HG02884 (cell line): Measurements from ENCODE around the gene RTKN.
A peak's percentile ranks its signal among the peaks of the same experiment; 100 is the strongest.
"Not testable (repeated sequence)": the region's sequence is repeated elsewhere in the genome, so short reads cannot be mapped to it uniquely, and the experiment has no call there.

Experiments used
- ATAC-seq: cut with Tn5 transposase; IDR thresholded peaks from one replicate; pipeline ENCODE4 v1.9.1; 2021; ENCODE audit warnings: mild to moderate bottlenecking, moderate library complexity; ENCODE audit not compliant: unreplicated experiment

The RTKN gene, protein sequence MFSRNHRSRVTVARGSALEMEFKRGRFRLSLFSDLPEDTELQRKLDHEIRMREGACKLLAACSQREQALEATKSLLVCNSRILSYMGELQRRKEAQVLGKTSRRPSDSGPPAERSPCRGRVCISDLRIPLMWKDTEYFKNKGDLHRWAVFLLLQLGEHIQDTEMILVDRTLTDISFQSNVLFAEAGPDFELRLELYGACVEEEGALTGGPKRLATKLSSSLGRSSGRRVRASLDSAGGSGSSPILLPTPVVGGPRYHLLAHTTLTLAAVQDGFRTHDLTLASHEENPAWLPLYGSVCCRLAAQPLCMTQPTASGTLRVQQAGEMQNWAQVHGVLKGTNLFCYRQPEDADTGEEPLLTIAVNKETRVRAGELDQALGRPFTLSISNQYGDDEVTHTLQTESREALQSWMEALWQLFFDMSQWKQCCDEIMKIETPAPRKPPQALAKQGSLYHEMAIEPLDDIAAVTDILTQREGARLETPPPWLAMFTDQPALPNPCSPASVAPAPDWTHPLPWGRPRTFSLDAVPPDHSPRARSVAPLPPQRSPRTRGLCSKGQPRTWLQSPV

GRCh38 chr2:74441690-74442482 is at the start of gene RTKN:
Gene RTKN, minus strand, starts transcription at chr2:74441937. Its CDS starts 121 bp downstream, at chr2:74441816.
- ATAC-seq, result no peak

DNA sequence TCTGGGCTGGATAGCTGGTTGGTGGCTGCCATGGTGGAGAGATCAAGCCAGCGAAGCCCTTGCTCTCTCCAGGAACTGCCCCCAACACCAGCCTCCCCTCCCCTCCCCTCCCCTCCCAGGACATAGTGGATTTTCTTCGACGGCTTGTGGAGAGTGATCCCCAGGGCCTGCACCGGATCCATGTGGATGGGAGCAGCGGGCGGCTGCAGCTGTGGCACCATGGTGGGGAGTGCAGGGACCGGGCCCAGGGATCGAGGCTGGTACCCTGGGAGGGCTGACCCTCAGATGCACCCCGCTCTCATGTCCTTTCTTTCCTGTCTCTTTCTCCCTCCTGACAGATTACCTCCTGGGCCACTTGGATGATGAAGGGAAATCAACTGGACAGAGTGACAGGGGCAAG is 48.2 kb upstream of the RTKN start:
- ATAC-seq, result no peak

DNA sequence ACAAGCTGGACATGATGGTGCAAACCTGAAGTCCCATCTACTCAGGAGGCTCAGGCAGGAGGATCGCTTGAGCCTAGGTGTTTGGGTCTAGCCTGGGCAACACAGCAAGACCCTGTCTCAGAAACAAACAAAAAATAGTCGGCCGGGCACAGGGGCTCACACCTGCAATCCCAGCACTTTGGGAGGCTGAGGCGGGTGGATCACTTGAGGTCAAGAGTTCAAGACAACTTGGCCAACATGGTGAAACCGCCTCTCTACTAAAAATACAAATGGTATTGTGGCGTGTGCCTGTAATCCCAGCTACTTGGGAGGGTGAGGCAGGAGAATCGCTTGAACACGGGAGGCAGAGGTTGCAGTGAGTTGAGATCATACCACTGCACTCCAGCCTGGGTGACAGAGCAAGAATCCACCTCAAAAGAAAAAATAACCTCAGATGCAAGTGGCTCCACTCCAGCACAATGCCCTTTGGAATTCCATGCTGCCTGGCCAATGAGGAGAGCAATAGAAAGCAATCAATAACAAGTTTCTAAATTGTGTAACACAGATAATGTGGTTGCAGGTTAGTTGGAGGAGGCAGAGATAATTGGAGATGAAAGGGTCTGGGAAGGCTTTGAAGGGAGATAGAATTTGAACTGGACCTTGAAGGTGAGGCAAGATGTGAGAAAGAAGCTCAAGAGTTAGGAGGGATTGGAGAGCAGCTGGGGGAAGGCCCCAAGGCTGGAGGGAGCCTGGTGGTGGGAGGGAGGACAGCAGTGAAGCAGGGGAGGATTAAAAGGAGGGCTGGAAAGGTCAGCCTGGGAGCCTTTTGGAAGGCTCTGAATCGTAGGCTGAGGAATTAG is 47.1 kb upstream of the RTKN start:
- ATAC-seq, result no peak

DNA sequence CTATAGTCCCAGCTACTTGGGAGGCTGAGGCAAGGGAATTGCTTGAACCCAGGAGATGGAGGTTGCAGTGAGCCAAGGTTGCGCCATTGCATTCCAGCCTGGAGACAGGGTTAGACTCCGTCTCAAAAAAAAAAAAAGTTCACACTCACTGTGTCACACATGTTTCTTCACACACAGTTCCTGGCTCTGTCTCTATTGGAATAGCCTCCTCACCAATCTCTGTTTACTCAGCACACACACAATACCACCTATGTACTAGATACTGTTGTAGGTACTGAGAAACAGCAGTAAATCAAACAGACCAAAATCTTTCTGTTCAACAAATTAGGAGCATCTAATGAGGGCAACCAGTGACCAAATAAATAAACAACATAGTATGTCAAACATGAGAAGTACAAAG is 44.4 kb upstream of the RTKN start:
- no peak for ATAC-seq

DNA sequence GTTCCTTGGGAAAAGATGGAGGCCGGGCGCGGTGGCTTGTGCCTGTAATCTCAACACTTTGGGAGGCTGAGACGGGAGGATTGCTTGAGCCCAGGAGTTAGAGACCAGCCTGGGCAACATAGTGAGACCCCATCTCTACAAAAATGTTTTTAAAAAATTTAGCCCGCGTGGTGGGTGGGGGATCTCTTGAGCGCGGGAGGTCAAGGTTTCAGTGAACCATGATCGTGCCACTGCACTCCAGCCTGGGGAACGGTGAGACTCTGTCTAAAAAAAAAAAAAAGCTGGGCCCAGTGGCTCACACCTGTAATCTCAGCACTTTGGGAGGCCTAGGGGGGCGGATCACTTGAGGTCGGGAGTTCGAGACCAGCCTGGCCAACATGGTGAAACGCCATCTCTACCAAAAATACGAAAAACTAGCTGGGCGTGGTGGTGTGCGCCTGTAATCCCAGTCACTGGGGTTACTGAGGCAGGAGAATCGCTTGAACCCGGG is 42.0 kb upstream of the RTKN start:
- ATAC-seq, result not testable (repeated sequence)

- ATAC-seq, result peak; percentile 82
These were observed 41.3 kb upstream of the RTKN start, which contains the start of the genes CCDC142 and TTC31 for GRCh38 chr2:74482801-74483674. Gene CCDC142, minus strand, starts transcription at chr2:74482998. Its CDS starts 161 bp downstream, at chr2:74482837. Gene TTC31, plus strand, starts transcription at chr2:74483081. Its CDS starts 15 bp downstream, at chr2:74483096.

GRCh38 chr2:74481961-74482800 is 40.4 kb upstream of the RTKN start:
- peak; percentile 21 for ATAC-seq

GRCh38 chr2:74481431-74481830 is 39.7 kb upstream of the RTKN start:
- no peak for ATAC-seq

- ATAC-seq, result no peak
These were observed 33.2 kb upstream of the RTKN start for GRCh38 chr2:74474899-74475298.

- no peak for ATAC-seq
These were observed 32.7 kb upstream of the RTKN start for GRCh38 chr2:74474481-74474880.

DNA sequence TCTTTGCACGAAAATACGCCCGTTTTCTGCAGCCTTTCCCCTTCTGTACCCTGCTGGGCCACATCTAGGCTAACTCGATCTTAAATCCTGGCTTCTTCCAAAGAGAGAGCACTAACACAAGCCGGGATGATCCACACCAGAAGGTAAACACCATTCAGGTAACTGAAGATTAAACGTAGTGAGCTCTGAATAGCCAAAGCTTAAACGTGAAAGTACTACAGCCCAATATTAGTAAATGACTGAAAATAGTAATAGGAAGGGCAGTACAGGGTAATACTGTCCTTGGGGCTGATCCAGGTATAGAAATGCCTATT is 31.2 kb upstream of the RTKN start:
- ATAC-seq, result no peak

DNA sequence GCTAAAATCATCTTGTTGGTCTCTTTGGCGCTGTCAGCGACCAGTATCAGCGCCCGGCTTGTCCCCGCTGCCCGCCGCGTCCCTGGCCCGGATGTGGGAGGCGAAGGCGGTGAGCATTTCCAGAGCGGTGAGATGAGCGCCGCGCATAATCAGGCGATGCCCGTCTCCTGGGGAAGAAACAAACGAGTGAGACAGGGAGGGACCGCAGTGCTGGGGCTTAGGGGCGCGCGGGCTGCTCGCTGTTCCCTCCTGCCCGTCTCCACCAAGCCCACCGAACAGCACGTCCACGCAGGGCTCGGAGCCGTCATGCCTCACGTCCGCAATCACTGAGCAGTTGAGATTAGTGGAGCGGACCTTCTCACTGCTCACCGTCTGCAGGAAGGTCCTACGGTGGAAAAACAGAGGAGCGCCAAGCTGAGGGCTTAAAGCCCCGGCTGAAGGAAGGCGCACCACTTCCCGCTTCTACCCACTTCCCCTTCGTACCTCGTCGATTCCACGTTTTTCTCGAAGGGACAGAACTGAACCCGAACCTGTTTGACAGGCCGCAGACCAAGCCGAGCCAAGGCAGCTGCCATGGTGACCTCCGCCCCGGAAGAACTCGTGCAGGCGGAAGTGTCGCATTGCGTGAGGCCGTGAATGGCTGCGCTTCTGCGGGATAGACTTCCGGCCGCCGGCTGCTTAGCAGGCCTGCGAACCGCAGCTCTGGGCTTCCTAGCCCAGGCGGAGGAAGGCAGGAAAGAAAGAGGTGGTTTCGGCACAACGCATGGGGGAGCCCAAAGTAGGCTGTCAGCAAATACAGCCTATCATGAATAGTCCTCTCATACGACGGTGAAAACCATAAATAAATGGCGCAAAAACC is 30.6 kb upstream of the RTKN start, which contains the start of gene MRPL53:
Gene MRPL53, minus strand, starts transcription at position 595 of the 859 bp plus-strand sequence. Its CDS starts 20 bp downstream, at position 575.
- peak; percentile 84 for ATAC-seq

GRCh38 chr2:74471332-74472065 is 29.8 kb upstream of the RTKN start:
- ATAC-seq, result no peak

DNA sequence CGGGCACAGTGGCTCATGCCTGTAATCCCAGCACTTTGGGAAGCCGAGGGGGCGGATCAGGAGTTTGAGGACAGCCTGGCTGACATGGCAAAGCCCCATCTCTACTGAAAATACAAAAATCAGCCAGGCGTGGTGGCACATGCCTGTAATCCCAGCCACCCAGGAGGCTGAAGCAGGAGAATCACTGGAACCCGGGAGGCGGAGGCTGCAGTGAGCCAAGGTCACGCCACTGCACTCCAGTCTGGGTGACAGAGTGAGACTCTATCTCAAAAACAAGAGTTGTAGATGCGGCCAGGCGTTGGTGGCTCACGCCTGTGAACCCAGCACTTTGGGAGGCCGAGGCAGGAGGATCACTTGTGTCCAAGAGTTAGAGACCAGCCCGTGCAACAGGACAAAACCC is 29.0 kb upstream of the RTKN start:
- ATAC-seq, result not testable (repeated sequence)

DNA sequence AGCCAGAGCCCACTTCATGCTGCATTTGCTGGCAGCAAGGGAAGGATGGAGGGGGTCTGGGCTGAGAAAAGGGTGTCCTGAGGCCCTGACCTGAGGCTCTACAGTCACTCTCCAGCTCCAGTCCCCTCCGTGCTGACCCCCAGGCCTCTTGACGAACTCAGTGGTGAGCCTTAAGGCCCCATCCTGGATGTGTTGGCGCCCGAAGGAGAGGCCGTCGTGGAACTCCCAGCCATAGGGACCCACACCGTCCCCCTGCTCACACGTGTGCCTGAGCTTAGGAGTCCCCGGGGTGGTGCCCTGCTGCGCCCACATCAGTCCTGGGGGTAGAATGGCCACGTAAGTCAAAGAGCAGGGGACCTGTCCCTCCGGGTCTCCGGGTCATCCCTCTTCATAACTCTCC is 22.7 kb upstream of the RTKN start:
- ATAC-seq, result no peak

GRCh38 chr2:74462786-74463105 is 21.0 kb upstream of the RTKN start:
- no peak for ATAC-seq
